Sigmoid colon (tissue), 3 donors: ENCODE results near the gene HECW1.

Experiments
- CTCF ChIP-seq, 4 experiments: fragments of 450-650 bp in 3 of 4; fragments of 200-600 bp in 1 of 4; IDR thresholded peaks; one replicate each; pipeline ENCODE4 v1.5.1; 2016 to 2019; ENCODE audit warnings: antibody characterized with exemption in 4 of 4, mild to moderate bottlenecking in 3 of 4, moderate library complexity in 2 of 4
- POLR2A ChIP-seq, 2 donors: fragments of 450-650 bp; IDR thresholded peaks; one replicate each; pipeline ENCODE4 v1.6.1; 2016; ENCODE audit warnings: antibody characterized with exemption in 2 of 2, mild to moderate bottlenecking in 2 of 2, moderate library complexity in 2 of 2

- no peak for TF ChIP-seq CTCF (IDR thresholded peaks at IDR 0.05)
- no peak for TF ChIP-seq POLR2A (IDR thresholded peaks at IDR 0.05)
Measured at GRCh38 chr7:43430411-43430810, 318.0 kb downstream of the HECW1 start.
